GM18867 (cell line): Measurements from ENCODE around the gene FCHSD1.

Experiments used
- ATAC-seq: cut with Tn5 transposase; IDR thresholded peaks from one replicate; pipeline ENCODE4 v1.9.1; 2021; ENCODE audit warnings: mild to moderate bottlenecking, moderate library complexity; ENCODE audit not compliant: unreplicated experiment

FCHSD1 gene

GRCh38 chr5:141646026-141646425 lies 5.2 kb downstream of the FCHSD1 start:
- ATAC-seq: no peak

DNA sequence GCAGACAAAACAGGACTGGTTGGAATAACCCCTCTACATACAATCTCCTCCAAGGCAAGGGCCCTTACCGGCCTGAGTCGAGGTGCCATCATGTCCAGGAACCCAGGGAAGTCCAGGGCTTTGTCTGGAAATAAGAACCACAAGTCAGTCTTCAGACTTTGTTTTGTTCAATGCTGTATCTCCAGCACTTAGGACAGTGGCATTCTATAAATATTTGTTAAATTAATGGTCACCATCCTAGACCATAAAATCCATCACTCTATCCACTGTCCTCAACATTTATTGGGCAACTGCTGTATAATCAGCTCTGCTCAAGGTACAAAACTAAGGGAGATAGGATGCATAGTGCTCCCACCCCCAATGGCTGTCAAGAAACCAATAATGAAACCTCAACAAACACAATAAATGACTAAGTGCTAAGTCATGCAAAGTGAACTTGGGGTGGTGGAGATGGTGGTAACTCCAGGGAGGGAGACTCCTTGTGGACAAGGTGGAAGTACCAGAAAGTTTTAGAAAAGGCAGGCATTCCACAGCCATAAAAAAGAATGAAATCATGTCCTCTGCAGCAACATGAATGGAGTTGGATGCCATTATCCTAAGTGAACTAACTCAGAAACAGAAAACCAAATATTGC lies 9.5 kb downstream of the FCHSD1 start:
- ATAC-seq: peak; percentile 61

GRCh38 chr5:141640698-141641097 lies 10.5 kb downstream of the FCHSD1 start:
- ATAC-seq: no peak

DNA sequence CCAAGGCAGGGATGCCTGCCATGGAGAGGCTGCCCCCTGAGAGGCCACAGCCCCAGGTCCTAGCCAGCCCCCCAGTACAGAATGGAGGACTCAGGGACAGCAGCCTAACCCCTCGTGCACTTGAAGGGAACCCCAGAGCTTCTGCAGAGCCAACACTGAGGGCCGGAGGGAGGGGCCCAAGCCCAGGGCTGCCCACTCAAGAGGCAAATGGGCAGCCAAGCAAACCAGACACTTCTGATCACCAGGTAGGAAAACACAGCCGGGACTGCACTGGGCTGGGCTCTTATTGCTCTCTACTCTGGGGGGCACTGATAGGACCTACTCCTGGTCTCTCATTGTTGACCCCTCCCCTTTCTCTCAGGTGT lies 11.2 kb downstream of the FCHSD1 start:
- no peak for ATAC-seq

- no peak for ATAC-seq
Observed at GRCh38 chr5:141639357-141640050, 11.7 kb downstream of the FCHSD1 start.

GRCh38 chr5:141638771-141639170 lies 12.4 kb downstream of the FCHSD1 start:
- ATAC-seq: no peak

- ATAC-seq: peak; percentile 28
Observed at GRCh38 chr5:141637767-141638419, 13.3 kb downstream of the FCHSD1 start.

DNA sequence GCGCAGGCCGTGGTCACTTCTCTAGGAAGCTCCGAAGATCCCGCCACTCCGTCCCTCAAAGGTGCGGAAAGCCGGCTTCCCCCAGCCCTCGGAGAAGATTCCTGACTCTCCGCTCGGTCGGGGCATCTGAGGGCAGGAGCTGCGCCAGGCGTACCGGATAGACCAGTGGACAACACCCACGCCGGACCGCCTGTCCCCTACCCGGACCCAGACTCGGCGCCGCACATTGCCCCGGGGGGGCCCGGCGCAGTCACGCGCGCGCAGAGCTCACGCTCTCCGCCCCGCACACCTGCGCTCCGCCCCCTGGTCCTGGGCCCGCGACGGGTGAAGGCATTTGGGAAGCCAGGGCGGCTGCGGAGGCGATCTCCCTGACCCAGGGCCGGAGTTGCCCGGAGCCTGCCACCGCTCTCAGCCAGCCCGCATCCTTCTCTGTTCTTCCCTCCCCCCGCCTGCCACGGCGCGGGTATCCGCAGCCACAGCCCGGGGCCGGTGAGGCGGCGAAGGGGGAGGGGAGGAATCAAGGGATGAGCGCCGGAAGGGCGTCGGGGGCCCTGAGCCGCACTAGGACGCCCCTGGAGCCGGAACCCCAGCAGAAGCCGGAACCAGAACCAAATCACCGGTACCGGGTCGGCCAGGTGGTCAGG lies 14.0 kb downstream of the FCHSD1 start:
- peak; percentile 23 for ATAC-seq

GRCh38 chr5:141636413-141637122 lies 14.7 kb downstream of the FCHSD1 start, which contains the start of the genes HDAC3 and RELL2:
Gene HDAC3, minus strand, starts transcription at chr5:141636849. Its CDS starts 59 bp downstream, at chr5:141636790.
Gene RELL2, plus strand, starts transcription at chr5:141636997. Its CDS starts 1,229 bp downstream, at chr5:141638226.
- ATAC-seq: peak; percentile 69

- ATAC-seq: no peak
Observed at GRCh38 chr5:141636106-141636412, 15.2 kb downstream of the FCHSD1 start.

DNA sequence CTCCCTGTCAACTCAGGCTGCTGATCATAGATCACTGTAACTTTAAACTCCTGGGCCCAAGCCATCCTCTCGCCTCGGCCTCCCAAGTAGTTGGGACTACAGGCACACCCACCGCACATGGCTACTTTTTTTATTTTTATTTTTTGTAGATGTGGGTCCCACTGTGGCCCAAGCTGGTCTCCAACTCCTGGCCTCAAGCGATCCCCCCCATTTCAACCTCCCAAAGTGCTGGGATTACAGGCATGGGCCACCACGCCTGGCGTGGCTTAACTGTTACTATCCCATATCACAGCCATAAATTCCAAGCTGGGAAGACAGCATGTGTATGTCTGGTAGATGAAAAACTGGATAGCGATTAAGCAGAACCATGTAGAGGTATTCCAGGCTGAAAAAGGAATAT lies 15.6 kb downstream of the FCHSD1 start:
- no peak for ATAC-seq

- ATAC-seq: no peak
Observed at GRCh38 chr5:141634720-141635119, 16.5 kb downstream of the FCHSD1 start.

DNA sequence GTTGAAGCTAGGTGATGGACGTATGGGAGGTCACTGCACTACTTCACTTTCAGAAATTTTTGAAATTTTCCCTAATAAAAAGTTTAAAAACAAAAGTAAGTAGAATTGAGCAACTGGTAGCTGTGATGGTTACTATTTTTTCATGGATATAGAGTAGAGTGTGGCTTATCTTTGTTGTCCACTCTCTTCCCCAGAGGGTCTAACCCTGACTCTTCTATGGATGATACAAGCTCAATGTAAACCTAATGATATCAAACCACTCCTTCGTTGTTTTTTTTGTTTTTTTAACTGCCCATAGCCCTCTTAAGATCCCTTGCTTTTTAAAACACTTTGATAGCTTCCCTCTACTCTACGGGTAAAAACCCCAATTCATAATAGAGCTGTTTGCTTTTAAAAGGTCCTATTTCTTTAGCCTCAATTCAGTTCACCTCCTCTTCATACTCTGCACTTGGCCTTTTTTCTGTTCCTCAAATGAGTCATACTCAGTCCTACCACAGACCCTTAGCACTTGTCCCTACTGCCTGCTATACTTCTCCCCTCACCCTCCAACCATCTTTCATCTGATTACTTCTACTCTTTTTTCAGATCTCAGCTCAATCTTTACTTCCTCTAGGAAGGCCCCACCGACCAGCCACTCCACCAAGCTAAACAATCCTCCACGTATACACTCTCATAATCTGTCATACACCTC lies 17.2 kb downstream of the FCHSD1 start:
- ATAC-seq: peak; percentile 64

DNA sequence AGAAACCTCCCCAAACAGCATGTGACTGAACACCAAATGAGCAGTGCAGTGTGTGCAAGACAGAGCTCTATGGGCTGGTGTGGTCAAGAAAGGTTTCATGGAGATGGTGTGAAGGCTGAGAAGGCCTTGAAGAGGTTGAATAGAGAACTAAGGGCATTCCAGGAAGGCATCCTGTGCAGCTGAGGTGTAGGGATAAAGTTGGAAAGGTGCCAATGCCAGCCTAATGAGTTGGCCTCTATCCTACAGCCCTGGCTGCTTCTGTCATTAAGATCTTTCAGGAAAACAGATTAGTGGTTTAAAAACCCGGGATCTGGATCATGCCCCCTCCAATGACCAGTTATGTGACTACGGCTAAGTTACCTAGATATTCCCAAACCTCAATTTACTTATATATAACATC lies 18.6 kb downstream of the FCHSD1 start:
- ATAC-seq: no peak

GRCh38 chr5:141630570-141631140 lies 20.6 kb downstream of the FCHSD1 start:
- ATAC-seq: no peak

- no peak for ATAC-seq
Observed at GRCh38 chr5:141628175-141628788, 22.9 kb downstream of the FCHSD1 start.

GRCh38 chr5:141623611-141624010 lies 27.6 kb downstream of the FCHSD1 start:
- ATAC-seq: no peak

- ATAC-seq: peak; percentile 56
Observed at GRCh38 chr5:141623186-141623585, 28.0 kb downstream of the FCHSD1 start.

- peak; percentile 86 for ATAC-seq
Observed at GRCh38 chr5:141618804-141619554, 32.2 kb downstream of the FCHSD1 start, which contains the start of gene DIAPH1. Gene DIAPH1, minus strand, starts transcription at chr5:141619000. Its CDS starts 86 bp downstream, at chr5:141618914.
